ENCODE measurements around the gene SMCR8. TPM values are rescaled to one million over a fixed set of nuclear protein-coding genes. Genes with fewer than 3 reads are reported as not detected.
"Not testable (repeated sequence)": the region's sequence is repeated elsewhere in the genome, so short reads cannot be mapped to it uniquely, and the experiment has no call there.

SMCR8 gene
- total RNA-seq, 6 donors from 2014 or later = 17.1 to 25.2 (median 21.5) TPM

DNA sequence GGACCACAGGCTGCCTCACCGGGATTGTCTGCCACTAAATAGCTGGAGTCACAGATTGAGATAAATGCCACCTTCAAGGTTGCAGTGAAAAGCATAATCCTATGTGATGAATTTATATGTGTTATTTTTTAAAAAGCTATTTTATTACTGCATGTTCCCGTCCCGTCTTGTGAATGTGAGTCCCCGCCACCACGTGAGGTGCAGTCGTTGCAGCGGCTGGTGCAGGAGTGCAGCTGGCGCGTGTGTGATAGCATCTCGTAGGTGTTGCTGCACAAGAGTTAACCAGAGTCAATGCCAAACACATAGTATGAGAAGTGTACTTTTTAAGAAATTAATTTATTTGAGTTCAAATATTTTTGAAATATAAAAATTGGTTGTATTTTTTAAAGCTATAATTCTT, 12.5 kb downstream of the SMCR8 start:
- TF ChIP-seq EP300 (IDR thresholded peaks at IDR 0.05) (no peak), POLR2AphosphoS5 (IDR thresholded peaks at IDR 0.05) (no peak), POLR2A (IDR thresholded peaks at IDR 0.05) (no peak), CTCF (IDR thresholded peaks at IDR 0.05) (no peak)
- ATAC-seq (ENCODE audit: low FRiP score in 2 of 2) = no peak
- no peaks in the 10 kb centered on the region for H3K27me3 ChIP-seq
- no peaks in the 10 kb centered on the region for H3K4me1 ChIP-seq
- no peak for DNase-seq
- WGBS, 2 donors = 90 to 95% methylated on average over 10 of the region's 10 CpGs
- H3K27ac ChIP-seq = no peak overlapping the region
- H3K9me3 ChIP-seq = no peaks in the 10 kb centered on the region
- H3K36me3 ChIP-seq = peaks cover 26 to 94% (median 83%) of the 10 kb centered on the region in 4 donors
- no peak overlapping the region for H3K4me3 ChIP-seq

- no peak overlapping the region for H3K4me3 ChIP-seq
- no peak for DNase-seq
- no peak overlapping the region for H3K27ac ChIP-seq
- H3K27me3 ChIP-seq = no peaks in the 10 kb centered on the region
- no peaks in the 10 kb centered on the region for H3K4me1 ChIP-seq
- no peak for ATAC-seq (ENCODE audit: low FRiP score in 2 of 2)
- peaks cover 28 to 94% (median 77%) of the 10 kb centered on the region in 4 donors for H3K36me3 ChIP-seq
- TF ChIP-seq POLR2A (IDR thresholded peaks at IDR 0.05) (no peak), POLR2AphosphoS5 (IDR thresholded peaks at IDR 0.05) (no peak), EP300 (IDR thresholded peaks at IDR 0.05) (no peak), CTCF (IDR thresholded peaks at IDR 0.05) (no peak)
- 91 to 94% methylated on average over 9 of the region's 9 CpGs for WGBS, 2 donors
- H3K9me3 ChIP-seq = no peaks in the 10 kb centered on the region
Measured at GRCh38 chr17:18328643-18329204, 13.6 kb downstream of the SMCR8 start.

DNA sequence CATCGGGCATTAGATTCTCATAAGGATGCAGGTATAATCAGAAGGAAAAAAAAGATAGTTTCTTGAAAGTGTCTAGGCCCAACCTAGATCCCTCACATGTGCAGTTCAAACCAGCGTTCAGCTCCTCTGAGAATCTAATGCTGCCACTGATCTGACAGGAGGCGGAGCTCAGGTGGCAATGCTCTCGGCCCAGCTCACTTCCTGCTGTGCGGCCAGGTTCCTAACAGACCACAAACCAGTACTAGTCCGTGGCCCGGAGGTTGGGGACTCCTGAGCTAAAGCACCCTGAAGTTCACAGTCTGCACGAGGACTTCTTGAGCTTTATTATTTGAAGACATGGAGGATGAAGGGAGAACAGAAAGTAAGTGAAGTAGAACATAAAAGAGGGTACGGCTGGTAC, 16.8 kb downstream of the SMCR8 start:
- no peak overlapping the region for H3K4me3 ChIP-seq
- H3K9me3 ChIP-seq = no peaks in the 10 kb centered on the region
- no peak for DNase-seq
- no peak overlapping the region for H3K27ac ChIP-seq
- peaks cover 30 to 81% (median 71%) of the 10 kb centered on the region in 4 donors for H3K36me3 ChIP-seq
- TF ChIP-seq POLR2AphosphoS5 (IDR thresholded peaks at IDR 0.05) (no peak), EP300 (IDR thresholded peaks at IDR 0.05) (no peak), CTCF (IDR thresholded peaks at IDR 0.05) (no peak), POLR2A (IDR thresholded peaks at IDR 0.05) (no peak)
- 81 to 87% methylated on average over 9 of the region's 9 CpGs for WGBS, 2 donors
- no peak for ATAC-seq (ENCODE audit: low FRiP score in 2 of 2)
- no peaks in the 10 kb centered on the region for H3K27me3 ChIP-seq
- H3K4me1 ChIP-seq = no peaks in the 10 kb centered on the region

- Histone ChIP-seq H3K27ac (no peak overlapping the region), H3K4me1 (no peaks in the 10 kb centered on the region), H3K4me3 (no peak overlapping the region), H3K36me3 (peaks cover 31 to 77% (median 64%) of the 10 kb centered on the region in 4 donors), H3K9me3 (no peaks in the 10 kb centered on the region), H3K27me3 (no peaks in the 10 kb centered on the region)
- no peak for DNase-seq
- TF ChIP-seq POLR2A (IDR thresholded peaks at IDR 0.05) (no peak), CTCF (IDR thresholded peaks at IDR 0.05) (no peak), EP300 (IDR thresholded peaks at IDR 0.05) (no peak), POLR2AphosphoS5 (IDR thresholded peaks at IDR 0.05) (no peak)
- ATAC-seq (ENCODE audit: low FRiP score in 2 of 2) = no peak
- WGBS, 2 donors = 83 to 90% methylated on average over 2 to 4 of the region's 4 CpGs
Measured at GRCh38 chr17:18332909-18333489, 17.9 kb downstream of the SMCR8 start.

DNA sequence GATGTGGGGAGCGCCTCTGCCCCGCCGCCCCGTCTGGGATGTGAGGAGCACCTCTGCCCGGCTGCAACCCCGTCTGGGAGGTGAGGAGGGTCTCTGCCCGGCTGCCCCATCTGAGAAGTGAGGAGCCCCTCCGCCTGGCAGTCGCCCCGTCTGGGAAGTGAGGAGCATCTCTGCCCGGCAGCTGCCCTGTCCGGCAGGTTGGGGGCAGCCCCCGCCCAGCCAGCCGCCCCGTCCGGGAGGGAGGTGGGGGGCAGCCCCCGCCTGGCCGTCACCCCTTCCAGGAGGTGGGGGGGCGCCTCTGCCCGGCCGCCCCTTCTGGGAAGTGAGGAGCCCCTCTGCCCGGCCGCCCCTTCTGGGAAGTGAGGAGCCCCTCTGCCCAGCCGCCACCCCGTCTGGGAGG, 23.1 kb downstream of the SMCR8 start:
- H3K27me3 ChIP-seq; DNase-seq; H3K4me1 ChIP-seq; H3K9me3 ChIP-seq; H3K4me3 ChIP-seq; ATAC-seq (ENCODE audit: low FRiP score in 2 of 2); H3K27ac ChIP-seq: not testable (repeated sequence)
- WGBS, 2 donors = 96% methylated on average over 22 of the region's 25 CpGs; no CpG with 5 or more reads in 1 of the 2 donors
- peaks cover 25 to 54% (median 45%) of the 10 kb centered on the region in 4 donors for H3K36me3 ChIP-seq

Measured in upper lobe of left lung (tissue), 6 donors.